Suprapubic skin (tissue), 3 donors: Measurements from ENCODE around the gene PIGZ.

Source experiments
- CTCF ChIP-seq, 2 donors: fragments of 200-600 bp in 1 of 2; fragments of 450-650 bp in 1 of 2; sonication (generic) in 1 of 2; IDR thresholded peaks; one replicate each; pipeline ENCODE4 v1.5.1; 2016 to 2019; ENCODE audit warnings: antibody characterized with exemption in 2 of 2, mild to moderate bottlenecking in 1 of 2, moderate library complexity in 1 of 2
- EP300 ChIP-seq: sonication (generic); formaldehyde crosslinking; IDR thresholded peaks from one replicate; pipeline ENCODE4 v1.6.1; 2017; ENCODE audit warnings: antibody characterized with exemption

DNA sequence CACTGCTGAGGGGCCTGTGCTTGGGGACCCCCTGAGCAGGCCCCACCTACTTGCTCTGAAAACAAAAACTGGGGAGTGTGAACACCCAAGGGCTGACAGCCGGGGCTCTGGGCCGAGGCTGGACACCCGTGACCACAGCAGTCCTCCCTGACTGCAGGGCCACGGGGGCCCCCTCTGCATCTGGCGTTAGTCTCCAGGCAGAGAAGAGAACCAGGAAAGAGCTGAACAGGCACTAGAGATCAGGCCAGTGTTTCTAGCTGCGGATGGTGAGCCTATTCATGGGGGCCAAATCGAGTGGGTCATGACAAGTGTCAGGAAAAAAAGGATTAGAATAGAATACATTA, 43.9 kb upstream of the PIGZ start:
- TF ChIP-seq CTCF (IDR thresholded peaks at IDR 0.05) = no peak
- TF ChIP-seq EP300 = no peak
